Measurements from ENCODE around the gene CMC2. TPM values are rescaled to one million over a fixed set of nuclear protein-coding genes. Genes with fewer than 3 reads are reported as not detected.

The CMC2 gene
- total and polyA plus RNA-seq, 2 of the 13 experiments (the other 11 are each of a cell fraction or from before 2014, with no cell fraction given), result 116 to 129 TPM

- TF ChIP-seq ZNF788 (CRISPR knock-in tag; IDR thresholded peaks at IDR 0.05; ENCODE audit: borderline replicate concordance) (no peak), FOXP1 (IDR thresholded peaks at IDR 0.05) (no peak), FOXP1 (CRISPR knock-in tag; IDR thresholded peaks at IDR 0.05) (no peak), MAFK (conservative IDR thresholded peaks at IDR 0.05 in 1 of 2, IDR thresholded peaks at IDR 0.05 in 1 of 2; ENCODE audit: low read length in 2 of 2) (0 out of 4 replicates have a peak, but pooled peaks of 1 of the 2 experiments have one; percentile 27), THAP11 (CRISPR knock-in tag; IDR thresholded peaks at IDR 0.05) (no peak), FOXA3 (CRISPR knock-in tag; IDR thresholded peaks at IDR 0.05) (0 out of 2 replicates have a peak, but pooled peaks have one; percentile 1), MYC (CRISPR knock-in tag; IDR thresholded peaks at IDR 0.05; ENCODE audit: borderline replicate concordance) (no peak), ZNF740 (CRISPR knock-in tag; IDR thresholded peaks at IDR 0.05) (no peak), NFE2L2 (IDR thresholded peaks at IDR 0.05; ENCODE audit: low read length) (peak; percentile 76), RCOR2 (CRISPR knock-in tag; IDR thresholded peaks at IDR 0.05) (no peak), NR2F2 (IDR thresholded peaks at IDR 0.05; ENCODE audit: borderline replicate concordance, low read depth) (no peak), ATF2 (CRISPR knock-in tag; IDR thresholded peaks at IDR 0.05) (no peak), ETV6 (CRISPR knock-in tag; conservative IDR thresholded peaks at IDR 0.05) (no peak), BRF2 (CRISPR knock-in tag; IDR thresholded peaks at IDR 0.05) (no peak), ATF5 (CRISPR knock-in tag; IDR thresholded peaks at IDR 0.05; ENCODE audit: low read depth) (no peak), HDAC2 (CRISPR knock-in tag; IDR thresholded peaks at IDR 0.05) (no peak)
Measured at GRCh38 chr16:81036751-81037350, 30.2 kb upstream of the CMC2 start (continued).
